ENCODE measurements around the gene SH3BP2. TPM values are rescaled to one million over a fixed set of nuclear protein-coding genes. Genes with fewer than 3 reads are reported as not detected.

The SH3BP2 gene
- total and polyA plus RNA-seq, 4 donors = 6.2 to 75.4 (median 30.8) TPM

DNA sequence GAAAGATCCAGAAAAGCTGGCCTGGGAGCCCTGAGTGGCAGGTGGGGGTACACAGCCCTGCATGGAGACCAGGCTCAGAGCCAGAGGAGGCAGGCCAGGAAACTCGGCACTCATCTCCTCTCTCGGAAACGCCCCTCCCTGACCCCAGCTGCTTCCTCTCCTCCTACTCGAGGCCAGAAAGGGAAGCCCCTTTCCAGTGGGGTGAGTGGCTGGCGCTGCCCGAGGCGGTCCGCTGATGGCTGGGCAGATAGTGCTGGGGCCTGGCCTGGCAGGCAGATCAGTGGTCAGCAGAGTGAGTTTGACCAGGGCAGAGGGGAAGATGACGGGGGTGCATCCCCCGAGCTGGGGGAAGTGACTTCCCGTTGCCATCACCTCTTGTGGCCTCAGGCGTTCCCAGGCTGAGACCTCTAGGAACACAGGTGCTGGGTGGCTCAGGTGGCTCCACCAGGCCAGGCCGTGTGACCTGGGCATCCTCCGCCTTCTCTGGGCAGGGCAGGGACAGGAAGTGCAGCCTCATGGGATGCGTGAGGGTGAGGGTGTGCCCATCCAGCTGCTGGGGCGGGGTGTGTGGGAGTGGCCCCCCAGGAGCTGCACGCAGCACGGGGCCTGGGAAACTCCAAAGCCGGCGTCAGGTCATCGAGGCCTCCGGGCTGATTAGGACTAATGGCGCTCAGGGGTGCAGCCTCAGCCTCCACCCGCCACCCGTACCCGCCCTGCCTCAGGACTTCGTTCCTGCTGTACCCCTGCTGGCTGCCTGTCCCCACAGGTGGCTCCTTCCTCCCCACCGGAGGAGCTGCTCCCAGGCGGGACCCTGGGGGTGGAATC is 5.7 kb downstream of the SH3BP2 start:
- H3K9me3 ChIP-seq (ENCODE audit: control insufficient read depth, low read length) = no peaks in the 10 kb centered on the region
- no peak overlapping the region for H3K4me3 ChIP-seq (ENCODE audit: low read length in 2 of 2)
- no peaks in the 10 kb centered on the region for H3K4me1 ChIP-seq (ENCODE audit: control insufficient read depth in 1 of 2, insufficient read depth in 2 of 2, low read length in 2 of 2)
- no peaks in the 10 kb centered on the region for H3K36me3 ChIP-seq (ENCODE audit: control insufficient read depth in 1 of 2, insufficient read depth in 2 of 2, low read length in 1 of 2)
- 82 to 86% methylated on average over 29 of the region's 29 CpGs for WGBS, 2 donors
- no peaks in the 10 kb centered on the region for H3K27me3 ChIP-seq (ENCODE audit: control insufficient read depth in 1 of 2, insufficient read depth in 2 of 2, low read length in 1 of 2)
- intact Hi-C loops (cut with DNase I) = no loop called here
- H3K27ac ChIP-seq (ENCODE audit: low read depth in 1 of 2, low read length in 2 of 2) = no peak overlapping the region
- DNase-seq = peak; percentile 81 to 87
- ATAC-seq (ENCODE audit: low FRiP score) = peak; percentile 8

DNA sequence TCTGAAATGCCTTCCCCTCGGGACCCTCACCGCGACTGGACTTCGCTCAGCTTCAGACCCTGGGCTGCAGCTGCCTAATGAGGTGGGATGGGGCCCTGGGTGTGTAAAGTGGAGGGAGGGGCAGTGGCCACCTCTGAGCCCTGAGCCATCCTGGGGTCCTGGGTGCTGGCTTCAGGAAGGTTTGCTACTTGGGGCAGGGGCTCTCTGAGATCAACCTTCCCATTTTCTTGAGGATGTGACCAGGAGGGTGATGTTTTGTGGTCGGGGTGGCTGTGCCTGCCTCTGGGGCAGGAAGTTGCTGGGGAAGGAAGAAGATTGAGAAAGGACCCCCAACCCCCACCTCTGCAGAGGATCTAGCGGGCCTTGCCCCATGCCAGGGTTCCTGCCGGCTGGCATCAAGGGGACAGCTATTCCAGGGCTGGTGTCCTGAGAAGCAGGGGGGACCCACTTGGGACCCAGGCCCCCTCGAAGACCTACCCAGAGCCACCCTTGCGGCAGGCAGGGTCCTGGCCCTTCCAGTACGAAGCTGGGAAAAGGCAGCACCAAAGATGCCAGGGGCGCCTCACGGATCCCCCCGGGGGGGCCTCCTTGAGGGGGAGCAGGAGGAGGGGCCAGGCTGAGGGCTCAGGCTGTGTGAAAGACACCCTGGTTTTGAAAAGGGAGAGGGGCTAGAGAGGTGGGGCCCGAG is 6.5 kb downstream of the SH3BP2 start:
- ATAC-seq (ENCODE audit: low FRiP score) (no peak), DNase-seq (peak; percentile 62 to 71)
- H3K4me1 ChIP-seq (ENCODE audit: control insufficient read depth in 1 of 2, insufficient read depth in 2 of 2, low read length in 2 of 2) = no peaks in the 10 kb centered on the region

DNA sequence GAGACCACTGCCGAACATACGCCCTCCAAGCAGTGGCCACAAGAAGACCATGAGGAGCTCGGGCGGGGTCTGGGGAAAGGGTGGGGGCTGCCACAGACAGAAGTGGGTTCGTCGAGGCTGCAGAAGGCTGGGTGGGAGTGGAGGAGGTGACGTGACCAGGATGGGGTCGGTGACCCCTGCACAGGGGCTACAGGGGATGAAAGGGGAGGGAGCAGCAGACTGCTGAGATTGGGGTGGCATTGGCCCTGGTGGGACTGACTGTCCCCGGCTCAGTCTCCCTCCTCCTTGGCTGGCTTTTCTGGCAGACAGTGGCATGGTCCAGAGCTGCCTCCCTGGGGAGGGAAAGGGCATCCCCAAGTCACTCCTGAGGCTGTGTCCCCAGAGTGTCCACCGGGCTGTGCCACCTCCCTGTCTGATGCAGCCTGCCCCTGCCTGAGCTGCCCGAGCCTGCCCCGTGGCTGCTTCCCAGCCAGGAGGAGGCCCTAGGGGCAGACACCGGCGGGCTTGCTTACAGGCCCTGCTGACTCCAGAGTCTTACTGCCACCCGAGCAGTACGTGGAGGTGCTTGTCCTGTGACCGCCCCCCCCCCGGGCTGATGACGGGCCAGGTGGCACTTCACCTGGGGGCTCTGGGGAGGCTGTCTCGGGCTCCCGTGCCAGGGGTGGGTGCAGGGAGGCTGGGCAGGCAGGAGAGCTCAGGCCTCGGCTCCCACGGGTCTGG is 7.2 kb downstream of the SH3BP2 start:
- Histone ChIP-seq H3K27ac (ENCODE audit: low read depth in 1 of 2, low read length in 2 of 2) (no peak overlapping the region), H3K4me3 (ENCODE audit: low read length in 2 of 2) (no peak overlapping the region), H3K36me3 (ENCODE audit: control insufficient read depth in 1 of 2, insufficient read depth in 2 of 2, low read length in 1 of 2) (no peaks in the 10 kb centered on the region), H3K9me3 (ENCODE audit: control insufficient read depth, low read length) (no peaks in the 10 kb centered on the region), H3K4me1 (ENCODE audit: control insufficient read depth in 1 of 2, insufficient read depth in 2 of 2, low read length in 2 of 2) (no peaks in the 10 kb centered on the region), H3K27me3 (ENCODE audit: control insufficient read depth in 1 of 2, insufficient read depth in 2 of 2, low read length in 1 of 2) (no peaks in the 10 kb centered on the region)
- no peak for ATAC-seq (ENCODE audit: low FRiP score)
- intact Hi-C loops (cut with DNase I) = no loop called here
- 63 to 66% methylated on average over 23 of the region's 23 CpGs for WGBS, 2 donors
- DNase-seq = peak; percentile 60 to 77

More for the DNA sequence above, 6.5 kb downstream of the SH3BP2 start:
- H3K27me3 ChIP-seq (ENCODE audit: control insufficient read depth in 1 of 2, insufficient read depth in 2 of 2, low read length in 1 of 2) = no peaks in the 10 kb centered on the region
- no peak overlapping the region for H3K4me3 ChIP-seq (ENCODE audit: low read length in 2 of 2)
- H3K36me3 ChIP-seq (ENCODE audit: control insufficient read depth in 1 of 2, insufficient read depth in 2 of 2, low read length in 1 of 2) = no peaks in the 10 kb centered on the region
- H3K9me3 ChIP-seq (ENCODE audit: control insufficient read depth, low read length) = no peaks in the 10 kb centered on the region
- no peak overlapping the region for H3K27ac ChIP-seq (ENCODE audit: low read depth in 1 of 2, low read length in 2 of 2)
- WGBS, 2 donors = 89 to 91% methylated on average over 14 of the region's 14 CpGs
- intact Hi-C loops (cut with DNase I) = no loop called here

DNA sequence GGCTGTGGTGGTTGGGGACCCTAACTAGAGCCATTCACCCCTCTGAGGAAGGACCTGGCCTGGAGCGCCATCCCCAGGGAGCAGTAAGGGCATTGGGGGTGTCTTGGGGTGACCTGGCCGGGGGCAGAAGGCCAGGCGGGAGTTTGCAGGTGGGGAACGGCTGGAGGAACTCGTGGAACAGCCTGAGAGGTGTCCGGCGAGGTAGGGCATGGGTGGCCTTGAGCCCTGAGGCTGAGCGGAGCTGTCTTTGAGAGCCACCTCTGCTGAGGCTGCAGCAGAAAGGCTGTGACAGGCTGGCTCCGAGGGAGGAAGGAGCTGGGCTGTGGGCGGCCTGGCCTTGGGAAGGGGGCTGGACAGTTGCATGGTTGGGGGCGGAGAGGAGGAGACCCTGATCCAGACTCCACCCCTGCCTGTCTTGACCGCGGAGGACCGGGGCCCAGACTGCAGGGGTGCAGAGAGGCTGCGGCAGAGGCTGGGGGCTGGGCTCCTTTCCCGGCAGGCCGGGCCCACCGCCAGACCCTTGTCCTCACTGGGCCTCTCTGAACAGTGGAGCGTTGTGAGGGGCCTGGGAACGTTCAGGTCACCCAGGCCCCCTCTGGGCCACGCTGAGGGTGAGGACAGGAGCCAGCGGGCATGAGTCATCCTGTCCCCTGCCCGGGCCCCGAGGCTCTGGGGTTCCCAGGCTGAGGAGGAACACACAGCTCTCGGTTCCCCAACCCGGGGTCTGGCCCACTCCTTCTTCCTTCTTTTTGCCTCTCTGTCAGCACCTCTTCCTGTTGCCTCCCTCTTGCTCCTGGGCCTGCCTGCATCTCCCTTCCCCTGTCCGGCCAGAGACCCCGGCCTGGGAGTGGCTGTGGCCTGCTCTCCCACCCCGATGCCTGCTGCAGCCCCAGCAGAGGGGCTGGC is 8.1 kb downstream of the SH3BP2 start:
- H3K27me3 ChIP-seq (ENCODE audit: control insufficient read depth in 1 of 2, insufficient read depth in 2 of 2, low read length in 1 of 2) = no peaks in the 10 kb centered on the region
- intact Hi-C loops (cut with DNase I) = no loop called here
- no peaks in the 10 kb centered on the region for H3K36me3 ChIP-seq (ENCODE audit: control insufficient read depth in 1 of 2, insufficient read depth in 2 of 2, low read length in 1 of 2)
- 24 to 30% methylated on average over 25 to 29 of the region's 29 CpGs for WGBS, 2 donors
- peak; percentile 84 to 92 for DNase-seq
- no peaks in the 10 kb centered on the region for H3K4me1 ChIP-seq (ENCODE audit: control insufficient read depth in 1 of 2, insufficient read depth in 2 of 2, low read length in 2 of 2)
- H3K27ac ChIP-seq (ENCODE audit: low read depth in 1 of 2, low read length in 2 of 2) = no peak overlapping the region
- H3K4me3 ChIP-seq (ENCODE audit: low read length in 2 of 2) = no peak overlapping the region
- ATAC-seq (ENCODE audit: low FRiP score) = peak; percentile 71
- no peaks in the 10 kb centered on the region for H3K9me3 ChIP-seq (ENCODE audit: control insufficient read depth, low read length)

DNA sequence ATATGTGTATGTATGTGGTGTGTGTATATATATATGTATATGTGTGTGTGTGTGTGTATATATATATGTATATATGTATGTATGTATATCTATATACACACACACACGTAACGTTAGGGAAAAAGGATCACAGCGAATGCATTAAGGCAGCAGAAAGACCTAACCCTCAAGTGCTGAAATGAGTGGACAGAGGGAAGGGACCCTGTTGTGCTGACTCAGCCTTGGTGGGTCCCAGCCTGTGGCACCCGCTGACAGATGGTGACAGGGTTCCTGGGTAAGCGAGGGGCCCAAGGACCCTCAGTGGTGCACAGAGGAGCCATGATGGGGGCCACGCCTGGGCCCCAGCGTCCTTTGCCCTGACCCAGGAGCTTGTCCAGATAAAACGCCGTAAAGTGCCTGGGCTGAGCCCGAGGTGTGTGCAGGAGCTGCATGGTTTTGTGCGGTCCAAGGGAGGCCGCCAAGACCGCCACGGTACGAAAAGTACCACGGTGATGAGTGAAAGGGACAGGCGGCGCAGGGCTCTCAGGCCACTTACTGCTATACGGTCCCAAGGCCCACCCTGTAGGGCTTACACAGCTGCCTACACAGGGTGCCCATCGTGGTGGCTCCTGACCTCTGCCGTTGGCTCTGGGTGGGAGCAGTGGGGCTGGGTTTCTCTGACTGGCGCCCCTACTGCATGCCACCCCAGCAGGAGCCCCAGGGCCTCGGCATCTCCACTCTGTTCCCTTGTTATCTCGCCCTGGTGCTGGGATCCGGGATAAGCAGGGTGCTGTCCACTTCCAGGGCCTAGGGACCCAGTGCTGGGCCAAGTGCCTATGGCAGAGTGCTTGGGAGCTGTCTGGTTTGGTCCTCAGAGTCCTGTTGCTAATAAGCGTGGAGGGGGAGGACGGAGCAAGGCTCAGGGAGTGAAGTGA is 10.0 kb downstream of the SH3BP2 start:
- Histone ChIP-seq H3K27ac (ENCODE audit: low read depth in 1 of 2, low read length in 2 of 2) (no peak overlapping the region), H3K4me1 (ENCODE audit: control insufficient read depth in 1 of 2, insufficient read depth in 2 of 2, low read length in 2 of 2) (no peaks in the 10 kb centered on the region), H3K4me3 (ENCODE audit: low read length in 2 of 2) (no peak overlapping the region), H3K9me3 (ENCODE audit: control insufficient read depth, low read length) (no peaks in the 10 kb centered on the region), H3K27me3 (ENCODE audit: control insufficient read depth in 1 of 2, insufficient read depth in 2 of 2, low read length in 1 of 2) (no peaks in the 10 kb centered on the region), H3K36me3 (ENCODE audit: control insufficient read depth in 1 of 2, insufficient read depth in 2 of 2, low read length in 1 of 2) (no peaks in the 10 kb centered on the region)
- ATAC-seq (ENCODE audit: low FRiP score) (no peak), DNase-seq (peak; percentile 36 to 57)
- intact Hi-C loops (cut with DNase I) = no loop called here
- 93% methylated on average over 26 to 27 of the region's 27 CpGs for WGBS, 2 donors

DNA sequence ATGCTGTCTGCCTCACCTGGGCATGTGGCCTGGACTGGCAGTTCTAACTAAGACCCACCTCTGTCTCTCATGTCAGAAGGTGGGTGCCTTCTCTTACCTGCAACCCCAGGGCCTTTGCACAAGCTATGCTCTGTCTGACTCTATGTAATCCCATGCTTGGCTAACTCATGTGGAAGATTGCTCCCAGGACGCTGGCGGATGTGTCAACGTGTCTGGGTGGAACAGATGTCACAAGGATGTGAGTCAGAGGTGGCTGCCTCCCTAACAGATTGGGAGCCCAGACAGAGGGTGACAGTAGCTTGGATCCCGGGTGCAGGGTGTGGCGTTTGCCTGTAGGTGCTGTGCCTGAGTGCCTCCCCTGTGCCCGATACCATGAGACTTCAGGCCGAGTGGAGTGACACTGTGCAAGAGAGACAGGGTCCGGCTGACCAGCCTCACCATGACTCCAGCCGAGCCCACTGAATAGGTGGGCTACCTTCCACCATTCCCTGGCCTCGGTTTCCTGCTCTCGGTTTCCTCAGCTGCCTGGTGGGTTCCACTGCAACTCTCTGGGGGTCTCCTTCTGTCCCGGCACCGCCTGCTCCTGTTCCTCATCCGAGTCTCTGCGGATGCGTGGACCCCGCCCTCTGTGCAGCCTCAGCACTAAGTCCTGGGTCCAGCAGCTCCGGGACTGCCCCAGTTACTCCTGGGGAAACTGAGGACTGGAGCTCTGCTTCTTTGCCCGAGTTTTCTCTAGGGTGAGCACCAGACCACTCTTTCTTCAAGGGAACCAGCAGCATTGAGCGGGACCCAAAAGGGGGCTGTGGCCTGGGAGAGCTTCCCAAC is 11.0 kb downstream of the SH3BP2 start:
- WGBS, 2 donors = 94 to 95% methylated on average over 19 to 20 of the region's 20 CpGs
- Histone ChIP-seq H3K9me3 (ENCODE audit: control insufficient read depth, low read length) (no peaks in the 10 kb centered on the region), H3K27ac (ENCODE audit: low read depth in 1 of 2, low read length in 2 of 2) (no peak overlapping the region), H3K36me3 (ENCODE audit: control insufficient read depth in 1 of 2, insufficient read depth in 2 of 2, low read length in 1 of 2) (no peaks in the 10 kb centered on the region), H3K4me1 (ENCODE audit: control insufficient read depth in 1 of 2, insufficient read depth in 2 of 2, low read length in 2 of 2) (no peaks in the 10 kb centered on the region), H3K27me3 (ENCODE audit: control insufficient read depth in 1 of 2, insufficient read depth in 2 of 2, low read length in 1 of 2) (no peaks in the 10 kb centered on the region), H3K4me3 (ENCODE audit: low read length in 2 of 2) (no peak overlapping the region)
- intact Hi-C loops (cut with DNase I) = no loop called here
- DNase-seq (peak; percentile 71 to 73), ATAC-seq (ENCODE audit: low FRiP score) (no peak)

DNA sequence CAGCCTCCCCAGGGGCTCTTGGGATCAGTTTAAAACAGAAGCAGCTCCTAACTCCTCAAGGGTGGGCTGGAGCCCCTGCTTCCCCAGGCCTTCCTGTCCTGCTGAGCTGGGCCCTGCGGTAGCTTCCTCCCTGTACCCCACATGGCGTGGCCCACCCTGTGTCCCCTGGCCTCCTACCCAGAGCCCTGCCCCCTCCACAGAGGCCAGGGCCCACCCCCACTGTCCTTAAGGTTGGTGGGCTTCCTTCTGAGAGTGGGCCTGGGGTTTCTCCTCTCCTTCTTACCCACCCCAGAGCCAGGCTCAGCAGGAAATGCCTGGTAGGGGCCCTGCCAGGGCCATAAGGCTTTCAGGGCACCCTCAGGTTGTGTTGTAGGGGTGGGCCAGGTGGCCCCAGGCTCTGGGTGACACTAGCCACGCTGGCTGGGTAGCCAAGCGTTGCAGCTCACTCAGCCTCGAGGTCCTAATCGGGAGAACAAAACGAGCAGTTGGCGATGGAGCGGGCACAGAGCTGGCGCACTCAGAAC is 11.6 kb downstream of the SH3BP2 start:
- DNase-seq (peak; percentile 46 to 61), ATAC-seq (ENCODE audit: low FRiP score) (no peak)
- H3K4me1 ChIP-seq (ENCODE audit: control insufficient read depth in 1 of 2, insufficient read depth in 2 of 2, low read length in 2 of 2) = no peaks in the 10 kb centered on the region
- H3K36me3 ChIP-seq (ENCODE audit: control insufficient read depth in 1 of 2, insufficient read depth in 2 of 2, low read length in 1 of 2) = no peaks in the 10 kb centered on the region
- H3K9me3 ChIP-seq (ENCODE audit: control insufficient read depth, low read length) = no peaks in the 10 kb centered on the region
- H3K27ac ChIP-seq (ENCODE audit: low read depth in 1 of 2, low read length in 2 of 2) = no peak overlapping the region
- H3K4me3 ChIP-seq (ENCODE audit: low read length in 2 of 2) = no peak overlapping the region
- intact Hi-C loops (cut with DNase I) = no loop called here
- WGBS, 2 donors = 94 to 95% methylated on average over 10 of the region's 10 CpGs
- no peaks in the 10 kb centered on the region for H3K27me3 ChIP-seq (ENCODE audit: control insufficient read depth in 1 of 2, insufficient read depth in 2 of 2, low read length in 1 of 2)

Data from aorta (tissue), 5 donors.